ENCODE data around the gene KRTAP5-11.
"Not testable (repeated sequence)": the region's sequence is repeated elsewhere in the genome, so short reads cannot be mapped to it uniquely, and the experiment has no call there.

Gene KRTAP5-11

DNA sequence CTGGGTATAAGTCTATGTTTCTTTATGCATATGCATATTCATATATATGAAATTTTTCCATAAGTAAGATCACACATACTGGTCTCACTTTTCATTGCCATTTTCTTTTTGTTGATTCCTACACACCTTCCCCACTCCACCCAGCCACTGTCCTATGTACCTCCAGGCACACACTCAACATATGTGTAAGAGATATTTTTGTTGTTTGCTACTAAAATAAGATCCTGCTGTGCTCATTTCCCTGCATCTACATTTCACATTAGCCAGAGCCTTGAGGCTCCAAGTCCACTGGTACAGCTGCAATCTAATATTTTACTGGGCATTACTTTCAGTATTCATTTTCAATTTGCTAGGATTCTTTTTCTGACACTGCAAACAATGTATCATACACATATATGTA is 25.4 kb downstream of the KRTAP5-11 start:
- H3K9me3 ChIP-seq = no peaks in the 10 kb centered on the region; the same call in 1 of the 2 replicates
- in situ Hi-C loops (cut with MboI; ENCODE audit: low sequenced_read_pairs) = no loop called here
- H3K27me3 ChIP-seq (ENCODE audit: low read depth) = peaks cover 7% of the 10 kb centered on the region; the same call in 1 of the 2 replicates
- DNase-seq (ENCODE audit: low spot score in 2 of 2) = no peak
- no peak overlapping the region for H3K4me3 ChIP-seq
- no peaks in the 10 kb centered on the region for H3K36me3 ChIP-seq (replicated peaks)
- H3K4me1 ChIP-seq = no peaks in the 10 kb centered on the region

DNA sequence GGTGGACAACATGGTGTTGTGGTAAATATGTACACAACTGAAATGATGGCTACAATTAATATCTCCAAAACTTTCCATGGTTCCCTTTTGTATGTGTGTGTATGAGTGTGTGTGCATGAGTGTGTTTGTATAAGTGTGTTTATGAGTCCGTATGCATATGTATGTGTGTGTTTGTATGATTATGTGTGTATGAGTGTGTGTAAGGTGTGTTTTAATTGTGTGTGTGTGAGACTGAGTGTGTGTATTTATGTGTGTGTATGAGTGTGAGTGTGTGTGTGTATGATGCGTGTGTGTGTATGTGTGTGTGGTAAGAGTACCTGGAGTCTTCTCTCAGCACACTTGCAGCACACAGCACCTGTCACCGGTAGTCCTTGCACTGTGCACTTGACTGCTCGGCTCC is 26.7 kb downstream of the KRTAP5-11 start:
- in situ Hi-C loops (cut with MboI; ENCODE audit: low sequenced_read_pairs) = no loop called here
- no peaks in the 10 kb centered on the region for H3K4me1 ChIP-seq
- H3K4me3 ChIP-seq = no peak overlapping the region
- DNase-seq (ENCODE audit: low spot score in 2 of 2) = no peak
- H3K27me3 ChIP-seq (ENCODE audit: low read depth) = no peaks in the 10 kb centered on the region
- no peaks in the 10 kb centered on the region for H3K36me3 ChIP-seq (replicated peaks)
- H3K9me3 ChIP-seq = no peaks in the 10 kb centered on the region

DNA sequence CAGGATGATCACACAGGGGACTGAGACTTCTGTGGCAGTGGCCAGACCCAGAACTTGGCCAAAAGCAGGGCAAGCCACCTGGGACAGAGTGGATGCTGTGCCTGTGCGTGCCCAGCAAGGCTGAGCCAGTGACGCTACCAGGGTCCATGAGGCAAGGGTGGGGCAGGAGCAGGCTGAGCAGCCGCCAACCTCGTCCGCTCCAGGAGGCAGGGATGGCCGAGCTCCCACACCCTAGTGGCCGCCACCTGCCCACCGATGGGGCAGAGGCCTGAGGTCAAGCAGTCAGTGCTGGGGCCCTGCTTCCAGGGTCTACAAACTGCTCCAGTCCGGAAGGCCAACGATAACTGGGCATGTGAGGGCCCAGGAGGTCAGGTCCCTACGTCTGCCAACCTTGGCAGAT is 27.2 kb downstream of the KRTAP5-11 start:
- no peak for DNase-seq (ENCODE audit: low spot score in 2 of 2)
- no peaks in the 10 kb centered on the region for H3K27me3 ChIP-seq (ENCODE audit: low read depth)
- H3K36me3 ChIP-seq (replicated peaks) = no peaks in the 10 kb centered on the region
- no peaks in the 10 kb centered on the region for H3K4me1 ChIP-seq
- no peak overlapping the region for H3K4me3 ChIP-seq
- in situ Hi-C loops (cut with MboI; ENCODE audit: low sequenced_read_pairs) = no loop called here
- H3K9me3 ChIP-seq = no peaks in the 10 kb centered on the region

DNA sequence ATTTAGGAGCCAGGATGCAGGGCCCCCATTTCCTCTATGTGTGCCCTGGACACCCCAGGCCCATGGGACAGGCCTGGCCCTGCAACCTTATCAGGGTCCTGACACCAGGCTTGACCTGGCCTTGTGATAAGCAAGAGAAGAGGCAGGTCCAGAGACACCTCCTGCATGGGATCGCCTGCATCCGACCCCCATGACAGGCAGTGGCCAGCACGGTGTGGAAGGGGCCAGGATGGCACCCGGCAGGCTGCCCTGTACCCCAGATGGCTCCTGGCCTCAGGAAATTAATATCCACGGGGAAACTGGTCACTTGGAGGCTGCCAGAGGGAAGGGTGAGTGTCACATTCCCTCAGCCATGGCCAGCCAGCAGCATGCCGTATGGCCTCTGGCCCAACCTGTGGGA is 27.7 kb downstream of the KRTAP5-11 start:
- Histone ChIP-seq H3K9me3 (no peaks in the 10 kb centered on the region), H3K27me3 (ENCODE audit: low read depth) (no peaks in the 10 kb centered on the region), H3K36me3 (replicated peaks) (no peaks in the 10 kb centered on the region), H3K4me3 (no peak overlapping the region), H3K4me1 (no peaks in the 10 kb centered on the region)
- no peak for DNase-seq (ENCODE audit: low spot score in 2 of 2)
- in situ Hi-C loops (cut with MboI; ENCODE audit: low sequenced_read_pairs) = no loop called here

DNA sequence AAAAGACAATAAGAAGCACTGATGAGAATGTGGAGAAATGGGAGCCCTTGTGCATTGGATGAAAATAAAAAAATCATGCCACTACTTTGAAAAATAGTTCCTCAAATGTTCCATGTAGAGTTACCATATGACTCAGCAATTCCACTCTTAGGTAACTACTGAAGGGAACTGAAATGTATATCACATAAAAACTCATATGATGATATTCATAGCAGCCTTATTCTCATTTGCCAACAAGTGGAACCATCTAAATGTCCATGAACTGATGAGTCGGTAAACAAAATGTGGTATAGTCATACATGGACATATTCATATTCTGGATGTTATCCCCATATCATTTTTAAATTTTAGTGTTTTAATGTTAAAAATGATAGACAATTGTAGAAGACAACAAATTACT is 31.0 kb downstream of the KRTAP5-11 start:
- H3K36me3 ChIP-seq (replicated peaks) = no peaks in the 10 kb centered on the region
- no peak for DNase-seq (ENCODE audit: low spot score in 2 of 2)
- no peak overlapping the region for H3K4me3 ChIP-seq
- H3K9me3 ChIP-seq = no peaks in the 10 kb centered on the region
- no peaks in the 10 kb centered on the region for H3K4me1 ChIP-seq
- no peaks in the 10 kb centered on the region for H3K27me3 ChIP-seq (ENCODE audit: low read depth)
- in situ Hi-C loops (cut with MboI; ENCODE audit: low sequenced_read_pairs) = no loop called here

DNA sequence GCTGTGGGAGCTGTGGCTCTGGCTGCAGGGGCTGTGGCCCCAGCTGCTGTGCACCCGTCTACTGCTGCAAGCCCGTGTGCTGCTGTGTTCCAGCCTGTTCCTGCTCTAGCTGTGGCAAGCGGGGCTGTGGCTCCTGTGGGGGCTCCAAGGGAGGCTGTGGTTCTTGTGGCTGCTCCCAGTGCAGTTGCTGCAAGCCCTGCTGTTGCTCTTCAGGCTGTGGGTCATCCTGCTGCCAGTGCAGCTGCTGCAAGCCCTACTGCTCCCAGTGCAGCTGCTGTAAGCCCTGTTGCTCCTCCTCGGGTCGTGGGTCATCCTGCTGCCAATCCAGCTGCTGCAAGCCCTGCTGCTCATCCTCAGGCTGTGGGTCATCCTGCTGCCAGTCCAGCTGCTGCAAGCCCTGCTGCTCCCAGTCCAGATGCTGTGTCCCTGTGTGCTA is 33.9 kb downstream of the KRTAP5-11 start:
- Histone ChIP-seq H3K4me3 (no peak overlapping the region), H3K4me1 (no peaks in the 10 kb centered on the region)
- in situ Hi-C loops (cut with MboI; ENCODE audit: low sequenced_read_pairs) = no loop called here

DNA sequence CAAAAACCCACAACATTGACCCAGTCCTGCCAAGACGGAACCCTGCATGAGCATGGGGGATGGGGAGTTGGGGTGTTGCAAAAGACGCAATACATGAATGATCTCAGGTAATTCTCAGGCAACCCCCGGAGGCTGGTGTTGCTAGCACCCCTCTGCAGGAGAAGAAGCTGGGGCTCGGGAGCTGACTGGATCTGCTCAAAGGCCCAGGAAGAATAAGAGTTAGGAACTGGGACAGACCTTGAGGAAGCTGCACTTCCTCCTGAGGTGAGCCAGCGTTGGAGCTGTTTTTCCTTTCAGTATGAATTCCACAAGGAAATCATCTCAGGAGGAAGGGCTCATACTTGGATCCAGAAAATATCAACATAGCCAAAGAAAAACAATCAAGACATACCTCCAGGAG is 34.6 kb downstream of the KRTAP5-11 start, which contains the start of gene KRTAP5-9:
Gene KRTAP5-9 (plus strand): TSS at position 301 of the 400 bp plus-strand sequence. CDS start 238 bp downstream, outside the sequence.
- H3K4me3 ChIP-seq = no peak within 1 kb of the TSS
- no peaks in the 10 kb centered on the region for H3K4me1 ChIP-seq
- no peak for DNase-seq (ENCODE audit: low spot score in 2 of 2)
- in situ Hi-C loops (cut with MboI; ENCODE audit: low sequenced_read_pairs) = no loop called here
- no peaks in the 10 kb centered on the region for H3K36me3 ChIP-seq (replicated peaks)
- H3K9me3 ChIP-seq = no peaks in the 10 kb centered on the region
- H3K27me3 ChIP-seq (ENCODE audit: low read depth) = no peaks in the 10 kb centered on the region

More for the DNA sequence above, 33.9 kb downstream of the KRTAP5-11 start:
- Histone ChIP-seq H3K36me3 (replicated peaks) (no peaks in the 10 kb centered on the region), H3K27me3 (ENCODE audit: low read depth) (no peaks in the 10 kb centered on the region), H3K9me3 (no peaks in the 10 kb centered on the region)
- no peak for DNase-seq (ENCODE audit: low spot score in 2 of 2)

DNA sequence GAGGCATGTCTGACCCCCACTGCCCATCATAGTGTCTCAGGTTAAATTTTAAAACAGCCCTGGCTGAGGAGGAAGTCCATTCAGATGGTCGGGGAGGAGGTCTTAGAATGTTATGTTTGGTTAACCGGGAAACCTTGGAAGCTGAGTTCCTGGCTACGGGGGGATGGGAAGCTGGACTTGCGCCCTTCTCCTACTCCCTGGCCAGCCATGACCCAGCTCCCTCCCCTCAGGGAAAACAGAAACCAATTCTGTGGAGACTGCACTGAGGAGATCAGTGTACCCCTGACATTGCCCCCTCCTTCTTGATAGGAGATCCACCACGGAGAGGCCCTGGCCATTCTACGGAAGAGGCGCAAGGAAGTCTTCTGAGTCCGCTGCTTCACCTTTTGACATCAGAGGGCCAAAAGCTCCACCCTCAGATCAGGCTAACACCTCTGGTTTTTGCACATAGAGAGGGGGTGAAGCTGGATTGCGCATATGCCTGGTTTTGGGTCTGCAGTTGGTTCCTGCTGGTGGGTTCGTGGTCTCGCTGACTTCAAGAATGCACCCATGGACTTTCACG is 37.2 kb downstream of the KRTAP5-11 start:
- Histone ChIP-seq H3K36me3 (replicated peaks) (no peaks in the 10 kb centered on the region), H3K4me3 (no peak overlapping the region), H3K4me1 (no peaks in the 10 kb centered on the region), H3K9me3 (no peaks in the 10 kb centered on the region), H3K27me3 (ENCODE audit: low read depth) (no peaks in the 10 kb centered on the region)
- DNase-seq (ENCODE audit: low spot score in 2 of 2) = no peak
- in situ Hi-C loops (cut with MboI; ENCODE audit: low sequenced_read_pairs) = no loop called here

DNA sequence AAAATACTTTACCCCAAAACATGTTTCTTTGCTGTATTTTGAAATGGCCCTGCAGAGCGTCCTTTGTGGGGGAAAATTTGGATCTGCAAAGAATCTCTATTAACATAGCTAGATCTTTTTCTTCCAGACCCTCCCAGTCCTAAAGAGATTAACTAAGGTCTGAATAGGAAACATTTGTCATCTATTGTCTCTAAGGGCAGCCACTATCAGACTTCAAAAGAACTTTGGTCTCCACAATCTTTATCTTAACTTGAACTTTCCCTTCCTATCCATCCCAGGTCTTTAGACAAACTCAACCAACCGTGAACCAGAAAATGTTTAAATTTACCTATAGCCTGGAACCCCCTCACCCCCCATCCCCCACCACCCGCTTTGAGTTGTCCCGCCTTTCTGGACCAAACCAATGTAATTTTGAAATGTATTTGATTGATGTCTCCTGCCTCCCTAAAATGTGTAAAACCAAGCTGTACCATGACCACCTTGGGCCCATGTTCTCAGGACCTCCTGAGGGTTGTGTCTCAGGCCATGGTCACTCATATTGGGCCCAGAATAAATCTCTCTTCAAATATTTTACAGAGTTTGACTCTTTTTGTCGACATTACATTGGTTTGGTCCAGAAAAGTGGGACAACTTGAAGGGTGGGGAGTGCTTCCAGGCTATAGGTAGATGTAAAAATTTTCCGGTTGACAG is 38.0 kb downstream of the KRTAP5-11 start:
- H3K9me3 ChIP-seq = no peaks in the 10 kb centered on the region
- H3K4me1 ChIP-seq = no peaks in the 10 kb centered on the region
- no peak overlapping the region for H3K4me3 ChIP-seq
- in situ Hi-C loops (cut with MboI; ENCODE audit: low sequenced_read_pairs) = no loop called here
- H3K36me3 ChIP-seq (replicated peaks) = no peaks in the 10 kb centered on the region
- peak in 1 of 2 experiments; percentile 13 for DNase-seq (ENCODE audit: low spot score in 2 of 2)
- no peaks in the 10 kb centered on the region for H3K27me3 ChIP-seq (ENCODE audit: low read depth)

DNA sequence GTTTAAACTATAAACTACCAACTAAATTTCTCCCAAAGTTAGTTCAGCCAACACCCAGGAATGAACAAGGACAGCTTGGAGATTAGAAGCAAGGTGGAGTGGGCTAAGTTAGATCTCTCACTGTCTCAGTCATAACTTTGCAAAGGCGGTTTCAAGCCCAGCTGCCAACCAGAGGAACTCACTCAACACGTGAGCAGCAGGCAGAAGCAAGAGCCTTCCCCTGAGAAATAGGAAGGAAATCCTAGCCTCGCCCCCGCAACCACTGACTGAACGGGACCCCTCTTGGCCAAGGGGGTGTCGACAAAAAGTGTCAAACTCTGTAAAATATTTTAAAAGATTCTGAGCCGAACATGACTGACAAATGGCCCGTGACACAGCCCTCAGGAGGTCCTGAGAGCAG is 38.8 kb downstream of the KRTAP5-11 start:
- no peaks in the 10 kb centered on the region for H3K27me3 ChIP-seq (ENCODE audit: low read depth)
- H3K9me3 ChIP-seq = no peaks in the 10 kb centered on the region
- H3K4me3 ChIP-seq = no peak overlapping the region
- no peak for DNase-seq (ENCODE audit: low spot score in 2 of 2)
- H3K36me3 ChIP-seq (replicated peaks) = no peaks in the 10 kb centered on the region
- H3K4me1 ChIP-seq = no peaks in the 10 kb centered on the region
- in situ Hi-C loops (cut with MboI; ENCODE audit: low sequenced_read_pairs) = no loop called here

DNA sequence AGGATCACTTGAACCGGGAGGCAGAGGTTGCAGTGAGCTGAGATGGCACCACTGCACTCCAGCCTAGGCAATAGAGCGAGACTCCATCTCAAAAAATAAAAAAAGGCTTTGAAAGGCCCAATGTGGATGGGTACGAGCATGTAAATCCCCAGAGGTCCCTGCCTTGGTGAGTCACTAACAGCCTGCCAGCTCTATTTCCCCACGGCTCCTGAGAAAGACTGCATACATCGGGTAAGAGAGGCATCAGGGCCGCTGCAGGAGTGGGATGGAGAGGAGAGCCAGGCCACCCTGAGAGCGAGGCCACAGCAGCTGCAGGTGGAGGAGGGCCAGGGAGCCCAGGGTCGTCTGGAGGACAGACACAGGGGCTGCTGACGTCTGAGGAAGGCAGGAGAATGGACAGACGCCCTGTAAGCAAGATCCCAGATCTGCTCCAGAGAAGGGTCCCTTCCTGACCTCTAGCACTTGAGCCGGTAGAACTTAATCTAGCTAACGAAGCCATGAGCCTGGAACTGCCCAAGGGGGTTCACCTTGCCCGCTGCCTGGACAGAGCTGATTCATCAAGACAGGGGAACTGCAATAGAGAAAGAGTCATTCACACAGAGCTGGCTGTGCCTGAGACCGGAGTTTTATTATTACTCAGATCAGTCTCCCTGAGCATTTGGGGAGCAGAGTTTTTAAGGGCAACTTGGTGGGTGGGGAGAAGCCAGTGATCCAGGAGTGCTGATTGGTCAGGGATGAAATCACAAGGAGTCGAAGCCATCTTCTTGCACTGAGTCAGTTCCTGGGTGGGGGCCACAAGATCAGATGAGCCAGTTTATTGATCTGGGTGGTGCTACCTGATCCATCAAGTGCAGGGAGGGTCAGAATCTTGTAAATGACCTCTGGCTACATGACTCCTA is 39.5 kb downstream of the KRTAP5-11 start:
- in situ Hi-C loops (cut with MboI; ENCODE audit: low sequenced_read_pairs) = no loop called here
- DNase-seq (ENCODE audit: low spot score in 2 of 2) = no peak
- H3K27me3 ChIP-seq (ENCODE audit: low read depth) = no peaks in the 10 kb centered on the region
- H3K9me3 ChIP-seq = no peaks in the 10 kb centered on the region
- no peaks in the 10 kb centered on the region for H3K36me3 ChIP-seq (replicated peaks)
- H3K4me1 ChIP-seq = no peaks in the 10 kb centered on the region
- H3K4me3 ChIP-seq = no peak overlapping the region

DNA sequence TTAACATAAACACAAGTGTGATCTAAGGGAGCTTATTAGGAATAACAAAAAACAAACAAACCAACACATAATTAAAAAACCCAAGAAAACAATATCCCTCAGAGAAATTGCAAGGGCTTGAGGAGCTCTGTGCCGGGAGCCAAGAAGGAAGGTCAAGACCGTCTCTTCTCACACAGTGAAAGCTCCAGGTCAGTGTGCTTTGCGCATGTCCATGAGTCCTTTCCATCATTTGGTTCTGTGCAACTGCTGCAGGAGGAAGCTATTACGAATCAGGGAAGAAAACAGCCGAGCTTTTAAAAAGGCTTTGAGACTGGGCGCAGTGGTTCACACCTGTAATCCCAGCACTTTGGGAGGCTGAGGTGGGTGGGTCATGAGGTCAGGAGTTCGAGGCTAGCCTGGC is 40.3 kb downstream of the KRTAP5-11 start:
- in situ Hi-C loops (cut with MboI; ENCODE audit: low sequenced_read_pairs) = no loop called here
- Histone ChIP-seq H3K27me3 (ENCODE audit: low read depth) (no peaks in the 10 kb centered on the region), H3K36me3 (replicated peaks) (no peaks in the 10 kb centered on the region), H3K4me3 (no peak overlapping the region), H3K4me1 (no peaks in the 10 kb centered on the region), H3K9me3 (no peaks in the 10 kb centered on the region)
- DNase-seq (ENCODE audit: low spot score in 2 of 2) = no peak

DNA sequence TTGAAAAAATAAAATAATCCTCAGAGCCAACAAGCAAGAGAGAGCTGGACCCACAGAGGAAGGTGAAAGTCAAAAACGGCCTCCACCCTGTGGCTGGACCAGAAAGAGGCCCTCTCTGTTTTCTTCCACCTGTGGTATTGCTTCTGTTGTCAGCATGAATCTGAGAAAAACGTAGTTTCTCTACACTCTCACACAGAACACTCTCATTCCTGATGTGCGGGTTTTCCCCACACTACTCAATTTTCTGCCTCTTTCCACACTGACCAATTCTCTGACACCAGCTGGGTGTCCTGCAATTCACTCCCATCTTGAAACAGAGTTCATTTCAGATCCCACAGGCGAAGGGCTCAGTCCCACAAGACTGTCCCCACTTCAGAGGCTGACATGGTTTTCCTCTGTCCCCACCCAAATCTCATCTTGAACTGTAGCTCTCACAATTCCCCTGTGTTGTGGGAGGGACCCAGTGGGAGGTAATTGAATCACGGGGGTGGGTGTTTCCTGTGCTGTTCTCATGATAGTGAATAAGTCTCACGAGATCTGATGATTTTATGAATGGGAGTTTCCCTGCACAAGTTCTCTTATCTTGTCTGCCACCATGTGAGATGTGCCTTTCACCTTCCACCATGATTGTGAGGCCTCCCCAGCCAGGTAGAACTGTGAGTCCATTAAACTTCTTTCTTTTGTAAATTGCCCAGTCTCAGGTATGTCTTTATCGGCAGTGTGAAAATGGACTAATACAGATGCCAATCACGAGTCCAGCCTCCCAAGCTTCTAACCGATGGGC is 42.0 kb downstream of the KRTAP5-11 start:
- in situ Hi-C loops (cut with MboI; ENCODE audit: low sequenced_read_pairs); H3K36me3 ChIP-seq (replicated peaks); H3K4me3 ChIP-seq; H3K4me1 ChIP-seq; H3K9me3 ChIP-seq; DNase-seq (ENCODE audit: low spot score in 2 of 2); H3K27me3 ChIP-seq (ENCODE audit: low read depth): not testable (repeated sequence)

Measured in HAP-1 (cell line).